NT2/D1 (cell line): ENCODE measurements around the gene ACTR8.

Experiments used
- SUZ12 ChIP-seq: IDR thresholded peaks from 2 replicates; pipeline ENCODE4 v1.6.1; 2011; ENCODE audit not compliant: insufficient read length, insufficient read depth; ENCODE audit errors: extremely low read depth
- YY1 ChIP-seq: IDR thresholded peaks from 2 replicates; pipeline ENCODE4 v1.6.1; 2011; ENCODE audit not compliant: insufficient read length, insufficient read depth
- ZNF274 ChIP-seq: IDR thresholded peaks from 2 replicates; pipeline ENCODE4 v1.6.1; 2011; ENCODE audit warnings: mild to moderate bottlenecking, low read depth, low read length

GRCh38 chr3:53892286-53892637 lies 10.3 kb upstream of the ACTR8 start:
- TF ChIP-seq YY1 = no peak
- no peak for TF ChIP-seq SUZ12
- no peak for TF ChIP-seq ZNF274
